Lower lobe of right lung (tissue), 2 donors: Measurements from ENCODE around the gene SLC30A7. TPM values are rescaled to one million over a fixed set of nuclear protein-coding genes. Genes with fewer than 3 reads are reported as not detected.

Experiments
- ATAC-seq, 2 donors: fragments of 200-7000 bp; cut with Tn5 transposase; one replicate each; pipeline ENCODE4 v1.9.1; 2020 to 2022; ENCODE audit warnings: mild to moderate bottlenecking in 2 of 2, moderate library complexity in 2 of 2
- DNase-seq: peaks from one replicate; pipeline ENCODE4 v3.0.0-alpha.2; 2020
- H3K27ac ChIP-seq: fragments of 200-600 bp; one replicate; pipeline ENCODE4 v1.8.0; 2022
- H3K27me3 ChIP-seq: fragments of 200-600 bp; one replicate; pipeline ENCODE4 v1.8.0; 2022; ENCODE audit warnings: low read depth
- H3K36me3 ChIP-seq: fragments of 200-600 bp; one replicate; pipeline ENCODE4 v1.8.0; 2022; ENCODE audit warnings: mild to moderate bottlenecking
- H3K4me1 ChIP-seq: fragments of 200-600 bp; one replicate; pipeline ENCODE4 v1.8.0; 2022
- H3K4me3 ChIP-seq: fragments of 200-600 bp; one replicate; pipeline ENCODE4 v1.8.0; 2022; ENCODE audit warnings: mild to moderate bottlenecking
- H3K9me3 ChIP-seq: fragments of 200-600 bp; one replicate; pipeline ENCODE4 v1.8.0; 2022
- CTCF ChIP-seq: fragments of 200-600 bp; IDR thresholded peaks from one replicate; pipeline ENCODE4 v1.8.0; 2022; ENCODE audit warnings: antibody characterized with exemption, mild to moderate bottlenecking
- intact Hi-C: fragments of 100-400 bp; cut with DNase I; formaldehyde crosslinking; loops from one replicate; pipeline ENCODE4 v1.11.0; 2022
- total RNA-seq: library from RNA; stranded (reverse); fragmentation: NEBNext Ultra II Directional; extraction: Animal tissue kit (Norgen Biotek cat#: 25700); gene quantifications from one replicate; pipeline ENCODE4 v1.2.1, GENCODE V29; 2021
- donor health status: DM: no; HTN: yes; CAD: no; lungs with severe emphysema.

The SLC30A7 gene
- total RNA-seq, 1 donor from 2014 or later = 35.6 TPM

- H3K4me3 ChIP-seq = no peak overlapping the region
- peaks cover 3% of the 10 kb centered on the region for H3K36me3 ChIP-seq
- intact Hi-C loops = no loop called here
- ATAC-seq (peak in 1 of 2 donors; percentile 20), DNase-seq (no peak)
- peaks cover 33% of the 10 kb centered on the region for H3K4me1 ChIP-seq
- peak overlapping the region; percentile 40 for H3K27ac ChIP-seq
- no peak for TF ChIP-seq CTCF
- H3K9me3 ChIP-seq = no peaks in the 10 kb centered on the region
- no peaks in the 10 kb centered on the region for H3K27me3 ChIP-seq
These were observed 107.2 kb downstream of the SLC30A7 start for GRCh38 chr1:101003012-101003650.

GRCh38 chr1:101004061-101004460 is 108.2 kb downstream of the SLC30A7 start:
- H3K9me3 ChIP-seq = no peaks in the 10 kb centered on the region
- no peaks in the 10 kb centered on the region for H3K27me3 ChIP-seq
- ATAC-seq = peak; percentile 81 to 88
- peaks cover 33% of the 10 kb centered on the region for H3K4me1 ChIP-seq
- intact Hi-C loops = no loop called here
- DNase-seq = no peak
- no peak overlapping the region for H3K4me3 ChIP-seq
- peaks cover 3% of the 10 kb centered on the region for H3K36me3 ChIP-seq
- TF ChIP-seq CTCF = no peak
- H3K27ac ChIP-seq = no peak overlapping the region

GRCh38 chr1:101004670-101005069 is 108.8 kb downstream of the SLC30A7 start:
- TF ChIP-seq CTCF = no peak
- intact Hi-C loops = no loop called here
- Histone ChIP-seq H3K27ac (peak overlapping the region; percentile 3), H3K4me3 (no peak overlapping the region), H3K4me1 (peaks cover 33% of the 10 kb centered on the region), H3K36me3 (peaks cover 3% of the 10 kb centered on the region), H3K9me3 (no peaks in the 10 kb centered on the region), H3K27me3 (no peaks in the 10 kb centered on the region)
- no peak for DNase-seq
- ATAC-seq = peak; percentile 29 to 74

- H3K36me3 ChIP-seq = peaks cover 3% of the 10 kb centered on the region
- no peak overlapping the region for H3K27ac ChIP-seq
- ATAC-seq = no peak
These were observed 109.3 kb downstream of the SLC30A7 start for GRCh38 chr1:101005183-101005582.

GRCh38 chr1:101005871-101006270 is 110.0 kb downstream of the SLC30A7 start:
- no peak overlapping the region for H3K27ac ChIP-seq
- TF ChIP-seq CTCF = no peak
- no peaks in the 10 kb centered on the region for H3K9me3 ChIP-seq
- H3K4me3 ChIP-seq = no peak overlapping the region
- DNase-seq = no peak
- peaks cover 2% of the 10 kb centered on the region for H3K36me3 ChIP-seq
- intact Hi-C loops = no loop called here
- ATAC-seq = no peak
- H3K4me1 ChIP-seq = peaks cover 33% of the 10 kb centered on the region
- H3K27me3 ChIP-seq = no peaks in the 10 kb centered on the region

More at GRCh38 chr1:101005183-101005582, 109.3 kb downstream of the SLC30A7 start:
- no peaks in the 10 kb centered on the region for H3K9me3 ChIP-seq
- TF ChIP-seq CTCF = no peak
- H3K4me3 ChIP-seq = no peak overlapping the region
- intact Hi-C loops = no loop called here
- peaks cover 33% of the 10 kb centered on the region for H3K4me1 ChIP-seq
- H3K27me3 ChIP-seq = no peaks in the 10 kb centered on the region
- DNase-seq = no peak
